Panc1 (cell line): ENCODE data around the gene AMD1. TPM values are rescaled to one million over a fixed set of nuclear protein-coding genes. Genes with fewer than 3 reads are reported as not detected.

ENCODE experiments used
- ATAC-seq: fragments of 200-7000 bp; cut with Tn5 transposase; 2 replicates; pipeline ENCODE4 v1.9.1; 2020; ENCODE audit warnings: mild to moderate bottlenecking, moderate library complexity
- BruUV-seq: library from RNA; stranded (reverse); fragments of 400-500 nt; replicated peaks from 2 replicates; lab custom pipeline; 2021; lab: Mats Ljungman, UMichigan
- CTCF ChIA-PET: fragments of 300-600 bp; sonication (Branson Sonifier 250); formaldehyde crosslinking; loops from one replicate; lab custom pipeline; 2022; ENCODE audit warnings: antibody characterized with exemption; lab: Charles Lee
- POLR2A ChIA-PET: fragments of 300-600 bp; sonication (Branson Sonifier 250); formaldehyde crosslinking; loops from one replicate; lab custom pipeline; 2022; ENCODE audit warnings: antibody characterized with exemption; lab: Charles Lee
- DNase-seq: peaks from one replicate; pipeline ENCODE4 v3.0.0-alpha.2; 2010; ENCODE audit warnings: low read depth, low spot score
- H3K27ac ChIP-seq: 2 replicates; pipeline ENCODE4 v1.5.1; 2011; ENCODE audit warnings: mild to moderate bottlenecking, low read length, inconsistent platforms
- H3K27me3 ChIP-seq: fragments of 200-500 bp; sonication (Bioruptor generic); 2 replicates; pipeline ENCODE4 v1.6.0; 2014; ENCODE audit warnings: low read length, inconsistent platforms; ENCODE audit not compliant: control insufficient read depth, insufficient read depth
- H3K36me3 ChIP-seq: fragments of 200-500 bp; sonication (Bioruptor generic); 2 replicates; pipeline ENCODE4 v1.5.1; 2014; ENCODE audit warnings: inconsistent platforms, mild to moderate bottlenecking, low read length, moderate library complexity; ENCODE audit not compliant: control insufficient read depth, insufficient read depth
- H3K4me1 ChIP-seq: 2 replicates; pipeline ENCODE4 v1.5.1; 2011; ENCODE audit warnings: inconsistent platforms, mild to moderate bottlenecking, low read length, moderate library complexity; ENCODE audit not compliant: control insufficient read depth, insufficient read depth
- H3K4me3 ChIP-seq, 2 experiments: 2 replicates each; pipeline ENCODE4 v1.5.1; 2011 to 2012; ENCODE audit warnings: low read depth in 2 of 2, low read length in 2 of 2, mild to moderate bottlenecking in 2 of 2, inconsistent platforms in 1 of 2, moderate library complexity in 1 of 2
- H3K9me3 ChIP-seq: fragments of 200-500 bp; sonication (Bioruptor generic); 2 replicates; pipeline ENCODE4 v1.5.1; 2014; ENCODE audit warnings: low read depth, mild to moderate bottlenecking, inconsistent platforms, low read length, moderate library complexity; ENCODE audit not compliant: control insufficient read depth, insufficient read depth
- CTCF ChIP-seq: fragments of 450-650 bp; IDR thresholded peaks from 2 replicates; pipeline ENCODE4 v1.5.1; 2017; ENCODE audit warnings: mild to moderate bottlenecking
- POLR2AphosphoS5 ChIP-seq: IDR thresholded peaks from 2 replicates; pipeline ENCODE4 v1.6.1; 2012; ENCODE audit warnings: mild to moderate bottlenecking, low read depth, low read length, moderate library complexity
- REST ChIP-seq, 2 experiments: IDR thresholded peaks; 2 replicates each; pipeline ENCODE4 v1.6.1; 2011 to 2012; ENCODE audit warnings: low read depth in 2 of 2, control low read depth in 1 of 2, low read length in 1 of 2, mild to moderate bottlenecking in 1 of 2, moderate library complexity in 1 of 2; ENCODE audit not compliant: insufficient read depth in 1 of 2
- SIN3A ChIP-seq: IDR thresholded peaks from 2 replicates; pipeline ENCODE4 v1.6.1; 2012; ENCODE audit warnings: low read depth, mild to moderate bottlenecking, low read length, moderate library complexity, borderline replicate concordance; ENCODE audit not compliant: insufficient read depth
- TCF7L2 ChIP-seq: IDR thresholded peaks from 2 replicates; pipeline ENCODE4 v1.6.1; 2011; ENCODE audit warnings: mild to moderate bottlenecking, low read depth, low read length, inconsistent platforms
- in situ Hi-C: cut with HindIII; loops from 2 replicates; pipeline ENCODE4 v1.10.0; 2016; ENCODE audit warnings: low sequenced_read_pairs, low pct_unique_long_range_greater_than_20kb
- intact Hi-C: fragments of 100-400 bp; cut with micrococcal nuclease; formaldehyde crosslinking; loops from one replicate; pipeline ENCODE4 v1.10.0; 2022; ENCODE audit not compliant: unreplicated experiment
- total RNA-seq: library from RNA; stranded (reverse); gene quantifications from one replicate; pipeline ENCODE4 v1.2.1, GENCODE V29; 2021; ENCODE audit not compliant: unreplicated experiment

The AMD1 gene
- total RNA-seq, 1 experiment from 2014 or later, result 81.7 TPM

- intact Hi-C loops, result no loop called here
- DNase-seq (no peak), ATAC-seq (no peak)
- no peak for TF ChIP-seq TCF7L2
- no peak for TF ChIP-seq SIN3A
- no peak for TF ChIP-seq REST (IDR thresholded peaks at IDR 0.05; ENCODE audit: insufficient read depth in 1 of 2, low read depth in 2 of 2, low read length in 1 of 2)
- TF ChIP-seq CTCF, result no peak
- no peak for TF ChIP-seq POLR2AphosphoS5
- POLR2A ChIA-PET, result interaction anchor here (1.1 kb wide), 1 partner anchor 34 kb away, joined by 5 read pairs; the partner anchor contains the start of gene AMD1
- H3K27me3 ChIP-seq, result no peaks in the 10 kb centered on the region
- no TSS peak for BruUV-seq
- H3K9me3 ChIP-seq, result no peaks in the 10 kb centered on the region
- H3K36me3 ChIP-seq, result no peaks in the 10 kb centered on the region
- H3K4me3 ChIP-seq, result no peak overlapping the region
- in situ Hi-C loops, result no loop called here
- H3K27ac ChIP-seq, result no peak overlapping the region
- CTCF ChIA-PET, result no interaction called here
- no peaks in the 10 kb centered on the region for H3K4me1 ChIP-seq
Measured at GRCh38 chr6:110841266-110841665, 33.3 kb upstream of the AMD1 start.

GRCh38 chr6:110849781-110850180 lies 24.8 kb upstream of the AMD1 start:
- intact Hi-C loops, result no loop called here
- ChIA-PET CTCF (interaction anchor here (0.7 kb wide), 1 partner anchor 524 kb away, joined by 5 read pairs; no protein-coding TSS in a partner anchor), POLR2A (interaction anchor here (0.7 kb wide), 1 partner anchor 358 kb away, joined by 8 read pairs; no protein-coding TSS in a partner anchor)
- no peak for TF ChIP-seq TCF7L2
- no peak for TF ChIP-seq REST (IDR thresholded peaks at IDR 0.05; ENCODE audit: insufficient read depth in 1 of 2, low read depth in 2 of 2, low read length in 1 of 2)
- no peak for TF ChIP-seq SIN3A
- no peak for TF ChIP-seq POLR2AphosphoS5
- no peak for TF ChIP-seq CTCF
- Histone ChIP-seq H3K4me1 (no peaks in the 10 kb centered on the region), H3K27ac (no peak overlapping the region), H3K36me3 (no peaks in the 10 kb centered on the region), H3K27me3 (no peaks in the 10 kb centered on the region; the same call in 1 of the 2 replicates), H3K9me3 (no peaks in the 10 kb centered on the region), H3K4me3 (no peak overlapping the region)
- no peak for ATAC-seq
- BruUV-seq, result no TSS peak
- in situ Hi-C loops, result no loop called here
- DNase-seq, result no peak
